ENCODE data around the gene PHACTR1. TPM values are rescaled to one million over a fixed set of nuclear protein-coding genes. Genes with fewer than 3 reads are reported as not detected.
A peak's percentile ranks its signal among the peaks of the same experiment; 100 is the strongest.

Gene PHACTR1
- total and polyA plus RNA-seq, 9 of the 15 experiments (the other 6 are each of a cell fraction or from before 2014, with no cell fraction given) = 11.5 to 32.6 (median 22.0) TPM

GRCh38 chr6:13327691-13328075 lies 611.1 kb downstream of the PHACTR1 start (continued):
- TF ChIP-seq CEBPB (tag; IDR thresholded peaks at IDR 0.05) = no peak
- peak; percentile 4; the same call in 1 of the 2 replicates for TF ChIP-seq XRCC5 (IDR thresholded peaks at IDR 0.05; ENCODE audit: low read depth, low read length)
- TF ChIP-seq HEY1 (CRISPR knock-in tag; IDR thresholded peaks at IDR 0.05; ENCODE audit: borderline replicate concordance) = no peak
- no peak for TF ChIP-seq CBX8 (IDR thresholded peaks at IDR 0.05; ENCODE audit: borderline replicate concordance, extremely low read depth, low read depth, low read length, poor library complexity, severe bottlenecking)
- no peak for TF ChIP-seq ZNF511 (CRISPR knock-in tag; IDR thresholded peaks at IDR 0.05)
- TF ChIP-seq MED1 (CRISPR knock-in tag; IDR thresholded peaks at IDR 0.05; ENCODE audit: borderline replicate concordance) = no peak
- TF ChIP-seq ATF6 (CRISPR knock-in tag; IDR thresholded peaks at IDR 0.05) = no peak
- no peak for TF ChIP-seq SOX6 (IDR thresholded peaks at IDR 0.05)
- TF ChIP-seq ZNF274 (IDR thresholded peaks at IDR 0.05; ENCODE audit: borderline replicate concordance, low read depth, low read length) = no peak
- TF ChIP-seq JUN (IDR thresholded peaks at IDR 0.05; ENCODE audit: borderline replicate concordance, low read depth, low read length) = no peak
- 0 out of 2 replicates have a peak, but pooled peaks have one; percentile 46 for TF ChIP-seq JUN (CRISPR knock-in tag; IDR thresholded peaks at IDR 0.05; ENCODE audit: borderline replicate concordance)
- TF ChIP-seq TARDBP (IDR thresholded peaks at IDR 0.05) = no peak
- TF ChIP-seq, protein P1, sequence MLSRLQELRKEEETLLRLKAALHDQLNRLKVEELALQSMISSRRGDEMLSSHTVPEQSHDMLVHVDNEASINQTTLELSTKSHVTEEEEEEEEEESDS (CRISPR knock-in tag; IDR thresholded peaks at IDR 0.05) = no peak
- no peak for TF ChIP-seq HDAC1 (IDR thresholded peaks at IDR 0.05)
- TF ChIP-seq BDP1 (IDR thresholded peaks at IDR 0.05; ENCODE audit: insufficient read depth, insufficient read length) = no peak
- peak; percentile 53; the same call in 1 of the 2 replicates for TF ChIP-seq NFRKB (IDR thresholded peaks at IDR 0.05; ENCODE audit: low read depth)
- no peak for TF ChIP-seq TFAM (CRISPR knock-in tag; conservative IDR thresholded peaks at IDR 0.05)
- no peak for TF ChIP-seq HLTF (IDR thresholded peaks at IDR 0.05)
- no peak for TF ChIP-seq MEF2D (tag; conservative IDR thresholded peaks at IDR 0.05; ENCODE audit: low read depth)
- peak; percentile 16 to 81 for TF ChIP-seq AFF1 (IDR thresholded peaks at IDR 0.05; ENCODE audit: low read depth in 1 of 2, partially characterized antibody in 2 of 2)
- no peak for TF ChIP-seq SPI1 (IDR thresholded peaks at IDR 0.05; ENCODE audit: borderline replicate concordance, low read depth, low read length)
- 0 out of 4 replicates have a peak, but pooled peaks of 1 of the 2 experiments have one; percentile 30 for TF ChIP-seq TEAD1 (CRISPR knock-in tag; IDR thresholded peaks at IDR 0.05)
- TF ChIP-seq RHOXF2B (CRISPR knock-in tag; conservative IDR thresholded peaks at IDR 0.05) = no peak
- TF ChIP-seq TAF7 (tag; IDR thresholded peaks at IDR 0.05) = no peak
